A549 (cell line): Measurements from ENCODE around the gene CAMK1. TPM values are rescaled to one million over a fixed set of nuclear protein-coding genes. Genes with fewer than 3 reads are reported as not detected.

Experiments
- ATAC-seq, 2 experiments: fragments of 200-7000 bp in 1 of 2; fragments of >200 bp in 1 of 2; cut with Nextera tagmentation in 1 of 2; cut with Tn5 transposase in 1 of 2; 3 replicates each; pipeline versions ENCODE4 v1.8.0 to v1.9.1; 2018 to 2020; ENCODE audit warnings: mild to moderate bottlenecking in 1 of 2, moderate library complexity in 1 of 2
- CTCF ChIA-PET: fragments of 300-600 bp; sonication (Branson Sonifier 250); formaldehyde crosslinking; extraction: SDS; loops from one replicate; lab custom pipeline; 2021; ENCODE audit warnings: antibody characterized with exemption, inconsistent platforms; lab: Yijun Ruan, JAX
- POLR2A ChIA-PET: fragments of 350-600 bp; formaldehyde crosslinking; extraction: SDS; loops from one replicate; lab custom pipeline; 2021; ENCODE audit warnings: antibody characterized with exemption, inconsistent platforms; lab: Yijun Ruan, JAX
- DNase-seq, 2 experiments: peaks; one replicate each; pipeline versions ENCODE4 v3.0.0 to v3.0.0-alpha.2; 2011 to 2016; ENCODE audit warnings: low read depth in 1 of 2, low spot score in 1 of 2
- FAIRE-seq: peaks from 2 replicates; lab custom pipeline; 2011; peaks lifted over from hg19 to GRCh38; lab: Jason Lieb, UNC
- H3K27ac ChIP-seq, 2 experiments: fragments of >200 bp; sonication (Bioruptor Twin); formaldehyde crosslinking; 3 replicates each; pipeline ENCODE4 v1.5.1; 2016 to 2017
- H3K4me1 ChIP-seq: fragments of >200 bp; sonication (Bioruptor Twin); formaldehyde crosslinking; 3 replicates; pipeline ENCODE4 v1.6.1; 2016
- H3K4me2 ChIP-seq: fragments of >200 bp; sonication (Bioruptor Twin); formaldehyde crosslinking; 3 replicates; pipeline ENCODE4 v1.6.1; 2016
- H3K4me3 ChIP-seq: fragments of >200 bp; sonication (Bioruptor Twin); formaldehyde crosslinking; 3 replicates; pipeline ENCODE4 v1.5.1; 2016
- H3K9me3 ChIP-seq: fragments of >200 bp; sonication (Bioruptor Twin); formaldehyde crosslinking; 3 replicates; pipeline ENCODE4 v1.6.1; 2016
- CBX8 ChIP-seq: fragments of 200-600 bp; sonication (generic); IDR thresholded peaks from 2 replicates; pipeline ENCODE4 v1.6.1; 2016
- CEBPB ChIP-seq, 2 experiments: fragments of >200 bp in 1 of 2; sonication (Bioruptor Twin) in 1 of 2; formaldehyde crosslinking in 1 of 2; IDR thresholded peaks; 2 replicates each; pipeline ENCODE4 v1.6.1; 2012 to 2016
- ESRRA ChIP-seq: fragments of 150-350 bp; IDR thresholded peaks from 2 replicates; pipeline ENCODE4 v1.6.1; 2014; ENCODE audit warnings: mild to moderate bottlenecking, low read length, borderline replicate concordance
- FOSB ChIP-seq: fragments of 250-450 bp; sonication (Bioruptor Pico); IDR thresholded peaks from 2 replicates; pipeline ENCODE4 v1.5.0; 2020; ENCODE audit warnings: mild to moderate bottlenecking, moderate library complexity
- FOSL2 ChIP-seq, 2 experiments: fragments of 450-650 bp in 1 of 2; fragments of >200 bp in 1 of 2; sonication (Bioruptor Twin) in 1 of 2; formaldehyde crosslinking; IDR thresholded peaks; 2 replicates each; pipeline versions ENCODE4 v1.5.0 to v1.6.1; 2016 to 2020; ENCODE audit warnings: mild to moderate bottlenecking in 1 of 2, moderate library complexity in 1 of 2
- FOXS1 ChIP-seq: fragments of 250-450 bp; sonication (Bioruptor Pico); IDR thresholded peaks from 2 replicates; pipeline ENCODE4 v1.5.0; 2020; ENCODE audit warnings: mild to moderate bottlenecking, moderate library complexity
- GATA3 ChIP-seq: IDR thresholded peaks from 2 replicates; pipeline ENCODE4 v1.6.1; 2012; ENCODE audit warnings: borderline replicate concordance
- HEYL ChIP-seq: fragments of 250-450 bp; sonication (Bioruptor Pico); IDR thresholded peaks from 2 replicates; pipeline ENCODE4 v1.8.0; 2021; ENCODE audit warnings: mild to moderate bottlenecking, moderate library complexity
- JUN ChIP-seq, 2 experiments: fragments of >200 bp; sonication (Bioruptor Twin); formaldehyde crosslinking; IDR thresholded peaks; 2 replicates in 1 of 2; 3 replicates in 1 of 2; pipeline ENCODE4 v1.6.1; 2016 to 2017
- JUNB ChIP-seq: fragments of >200 bp; sonication (Bioruptor Twin); formaldehyde crosslinking; IDR thresholded peaks from 2 replicates; pipeline ENCODE4 v1.6.1; 2016
- KDM5A ChIP-seq: fragments of 200-600 bp; sonication (generic); IDR thresholded peaks from 2 replicates; pipeline ENCODE4 v1.6.1; 2016; ENCODE audit warnings: antibody characterized with exemption, mild to moderate bottlenecking
- MYC ChIP-seq: IDR thresholded peaks from 2 replicates; pipeline ENCODE4 v1.6.1; 2012; ENCODE audit warnings: mild to moderate bottlenecking, inconsistent platforms, low read length, improper control_type of control experiment, borderline replicate concordance
- POLR2A ChIP-seq: IDR thresholded peaks from 2 replicates; pipeline ENCODE4 v1.6.1; 2012; ENCODE audit warnings: mild to moderate bottlenecking, low read length
- RFX5 ChIP-seq: fragments of 450-650 bp; IDR thresholded peaks from 2 replicates; pipeline ENCODE4 v1.7.1; 2014; ENCODE audit warnings: antibody characterized with exemption, mild to moderate bottlenecking, moderate library complexity
- RNF2 ChIP-seq: fragments of 200-600 bp; sonication (generic); IDR thresholded peaks from 2 replicates; pipeline ENCODE4 v1.6.1; 2016; ENCODE audit warnings: low read depth, mild to moderate bottlenecking, antibody characterized with exemption, moderate library complexity, borderline replicate concordance
- SMC3 ChIP-seq: fragments of >200 bp; sonication (Bioruptor Twin); formaldehyde crosslinking; IDR thresholded peaks from 3 replicates; pipeline ENCODE4 v1.6.1; 2018; ENCODE audit warnings: inconsistent platforms
- ZFP36 ChIP-seq: fragments of 450-650 bp; IDR thresholded peaks from 2 replicates; pipeline ENCODE4 v1.6.1; 2014; ENCODE audit warnings: borderline replicate concordance; ENCODE audit not compliant: partially characterized antibody
- WGBS: methylation state at CpG from one replicate; pipeline ENCODE4 v1.1.6; 2017; ENCODE audit errors: missing lambda C conversion rate; 5-methylcytosine and 5-hydroxymethylcytosine counted together
- polyA plus RNA-seq, 4 experiments: library from polyadenylated mRNA; depleted of rRNA in 3 of 4; stranded (reverse); fragments of >200 nt; fragmentation: RNase III in 1 of 4; extraction: RNeasy Plus Mini Kit Qiagen cat#74134 plus additional on column Dnase treatment in 1 of 4; gene quantifications; 2 replicates in 3 of 4; 3 replicates in 1 of 4; pipeline ENCODE4 v1.2.3, GENCODE V29; 2011 to 2017
- TF ChIP-seq, protein P1 (sequence below): fragments of >200 bp; sonication (Bioruptor Twin); formaldehyde crosslinking; IDR thresholded peaks from 3 replicates; pipeline ENCODE4 v1.5.1; 2016
- TF ChIP-seq, protein P2 (sequence below): IDR thresholded peaks from 2 replicates; pipeline ENCODE4 v1.6.1; 2012; ENCODE audit warnings: low read depth, borderline replicate concordance
- TF ChIP-seq, protein P3 (sequence below): IDR thresholded peaks from 2 replicates; pipeline ENCODE4 v1.6.1; 2012
- TF ChIP-seq, protein P4 (sequence below): IDR thresholded peaks from 2 replicates; pipeline ENCODE4 v1.6.1; 2012
- TF ChIP-seq, protein P5 (sequence below): fragments of 150-350 bp; IDR thresholded peaks from 2 replicates; pipeline ENCODE4 v1.6.1; 2014; ENCODE audit warnings: low read depth, mild to moderate bottlenecking, low read length
- TF ChIP-seq, protein P6 (sequence below): fragments of >200 bp; sonication (Bioruptor Twin); formaldehyde crosslinking; IDR thresholded peaks from 3 replicates; pipeline ENCODE4 v1.6.1; 2016

The CAMK1 gene
- polyA plus RNA-seq, 2 of the 4 experiments (the other 2 are of a cell fraction), result 13.5 to 15.6 TPM

DNA sequence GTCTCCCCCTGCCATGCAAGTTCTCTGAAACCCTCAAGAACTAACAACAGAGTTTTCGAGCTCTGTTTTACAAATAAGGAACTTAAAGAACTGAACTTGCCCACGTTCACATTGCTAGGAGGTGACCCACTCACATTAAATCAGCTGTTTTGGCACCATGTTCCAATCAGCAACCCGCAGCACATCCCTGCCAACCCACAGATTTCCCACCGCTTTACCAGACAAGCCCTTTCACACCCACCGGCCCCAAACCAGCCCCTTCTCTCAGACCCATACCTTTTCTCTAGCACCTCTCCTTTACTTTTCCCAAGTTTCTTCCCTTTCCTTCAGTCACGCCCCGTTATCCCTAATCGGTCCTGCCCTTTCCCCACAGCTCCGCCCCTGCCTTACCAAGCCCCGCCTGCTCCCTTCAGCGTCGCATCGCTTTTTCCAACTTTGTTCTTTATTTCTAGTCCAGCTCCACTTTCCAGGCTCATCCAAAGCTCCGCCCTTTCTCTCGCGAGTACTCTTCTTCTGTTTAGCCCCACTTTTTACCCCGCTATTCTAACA, 39.0 kb downstream of the CAMK1 start:
- H3K27ac ChIP-seq, result peak overlapping the region; percentile 68 to 93
- ChIA-PET CTCF (interaction anchor here (0.5 to 6.2 kb wide), 7 partner anchors 10 to 264 kb away, joined by 3 to 99 read pairs (median 5); no protein-coding TSS in a partner anchor), POLR2A (interaction anchor here (0.8 to 3.3 kb wide), 6 partner anchors 15 to 517 kb away, joined by 3 to 17 read pairs (median 5); partner anchors contain the start of genes ARPC4, OGG1 and TADA3)
- FAIRE-seq (no peak), ATAC-seq (peak; percentile 81 to 86), DNase-seq (peak in 1 of 2 experiments; percentile 84)
- 2% methylated on average over 17 of the region's 17 CpGs for WGBS
- peaks cover 16% of the 10 kb centered on the region for H3K4me1 ChIP-seq
- H3K4me2 ChIP-seq, result peak overlapping the region; percentile 76
- no peak for TF ChIP-seq HEYL (CRISPR knock-in tag)
- TF ChIP-seq ZFP36, result no peak
- TF ChIP-seq FOSB (CRISPR knock-in tag), result no peak
- TF ChIP-seq, protein P1, sequence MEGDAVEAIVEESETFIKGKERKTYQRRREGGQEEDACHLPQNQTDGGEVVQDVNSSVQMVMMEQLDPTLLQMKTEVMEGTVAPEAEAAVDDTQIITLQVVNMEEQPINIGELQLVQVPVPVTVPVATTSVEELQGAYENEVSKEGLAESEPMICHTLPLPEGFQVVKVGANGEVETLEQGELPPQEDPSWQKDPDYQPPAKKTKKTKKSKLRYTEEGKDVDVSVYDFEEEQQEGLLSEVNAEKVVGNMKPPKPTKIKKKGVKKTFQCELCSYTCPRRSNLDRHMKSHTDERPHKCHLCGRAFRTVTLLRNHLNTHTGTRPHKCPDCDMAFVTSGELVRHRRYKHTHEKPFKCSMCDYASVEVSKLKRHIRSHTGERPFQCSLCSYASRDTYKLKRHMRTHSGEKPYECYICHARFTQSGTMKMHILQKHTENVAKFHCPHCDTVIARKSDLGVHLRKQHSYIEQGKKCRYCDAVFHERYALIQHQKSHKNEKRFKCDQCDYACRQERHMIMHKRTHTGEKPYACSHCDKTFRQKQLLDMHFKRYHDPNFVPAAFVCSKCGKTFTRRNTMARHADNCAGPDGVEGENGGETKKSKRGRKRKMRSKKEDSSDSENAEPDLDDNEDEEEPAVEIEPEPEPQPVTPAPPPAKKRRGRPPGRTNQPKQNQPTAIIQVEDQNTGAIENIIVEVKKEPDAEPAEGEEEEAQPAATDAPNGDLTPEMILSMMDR, result no peak
- TF ChIP-seq, protein P2, sequence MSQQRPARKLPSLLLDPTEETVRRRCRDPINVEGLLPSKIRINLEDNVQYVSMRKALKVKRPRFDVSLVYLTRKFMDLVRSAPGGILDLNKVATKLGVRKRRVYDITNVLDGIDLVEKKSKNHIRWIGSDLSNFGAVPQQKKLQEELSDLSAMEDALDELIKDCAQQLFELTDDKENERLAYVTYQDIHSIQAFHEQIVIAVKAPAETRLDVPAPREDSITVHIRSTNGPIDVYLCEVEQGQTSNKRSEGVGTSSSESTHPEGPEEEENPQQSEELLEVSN, result no peak
- TF ChIP-seq CEBPB (IDR thresholded peaks at IDR 0.05), result no peak
- TF ChIP-seq ESRRA, result no peak
- peak overlapping the region; percentile 92 for H3K4me3 ChIP-seq
- no peaks in the 10 kb centered on the region for H3K9me3 ChIP-seq

DNA sequence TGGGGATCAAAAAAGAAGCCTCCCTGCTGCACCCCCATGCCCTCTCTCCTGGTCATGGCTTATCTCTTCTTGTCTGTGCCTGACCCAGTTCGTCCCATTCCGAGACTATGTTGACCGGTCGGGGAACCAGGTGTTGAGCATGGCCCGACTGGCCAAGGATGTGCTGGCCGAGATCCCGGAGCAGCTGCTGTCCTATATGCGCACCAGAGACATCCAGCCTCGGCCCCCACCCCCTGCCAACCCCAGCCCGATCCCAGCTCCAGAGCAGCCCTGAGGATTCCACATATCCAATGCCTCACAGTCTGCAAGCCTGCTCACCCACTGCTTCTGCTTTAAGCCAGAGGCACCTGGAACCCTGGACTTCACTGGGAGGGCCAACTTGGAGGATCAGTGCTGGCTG, 40.3 kb downstream of the CAMK1 start:
- Histone ChIP-seq H3K4me1 (peaks cover 16% of the 10 kb centered on the region), H3K4me3 (no peak overlapping the region), H3K27ac (no peak overlapping the region), H3K4me2 (no peak overlapping the region), H3K9me3 (no peaks in the 10 kb centered on the region)
- TF ChIP-seq, protein P3, sequence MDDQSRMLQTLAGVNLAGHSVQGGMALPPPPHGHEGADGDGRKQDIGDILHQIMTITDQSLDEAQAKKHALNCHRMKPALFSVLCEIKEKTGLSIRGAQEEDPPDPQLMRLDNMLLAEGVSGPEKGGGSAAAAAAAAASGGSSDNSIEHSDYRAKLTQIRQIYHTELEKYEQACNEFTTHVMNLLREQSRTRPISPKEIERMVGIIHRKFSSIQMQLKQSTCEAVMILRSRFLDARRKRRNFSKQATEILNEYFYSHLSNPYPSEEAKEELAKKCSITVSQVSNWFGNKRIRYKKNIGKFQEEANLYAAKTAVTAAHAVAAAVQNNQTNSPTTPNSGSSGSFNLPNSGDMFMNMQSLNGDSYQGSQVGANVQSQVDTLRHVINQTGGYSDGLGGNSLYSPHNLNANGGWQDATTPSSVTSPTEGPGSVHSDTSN, result no peak
- TF ChIP-seq FOXS1 (CRISPR knock-in tag), result no peak
- POLR2A ChIA-PET, result interaction anchor here (1.5 kb wide), 1 partner anchor 63 kb away, joined by 3 read pairs; the partner anchor contains the start of genes ARPC4 and TADA3
- no peak for DNase-seq
- FAIRE-seq, result no peak
- ATAC-seq, result no peak
- CTCF ChIA-PET, result interaction anchor here (0.5 to 6.2 kb wide), 9 partner anchors 9 to 376 kb away, joined by 3 to 99 read pairs (median 3); no protein-coding TSS in a partner anchor
- 73% methylated on average over 10 of the region's 10 CpGs for WGBS

DNA sequence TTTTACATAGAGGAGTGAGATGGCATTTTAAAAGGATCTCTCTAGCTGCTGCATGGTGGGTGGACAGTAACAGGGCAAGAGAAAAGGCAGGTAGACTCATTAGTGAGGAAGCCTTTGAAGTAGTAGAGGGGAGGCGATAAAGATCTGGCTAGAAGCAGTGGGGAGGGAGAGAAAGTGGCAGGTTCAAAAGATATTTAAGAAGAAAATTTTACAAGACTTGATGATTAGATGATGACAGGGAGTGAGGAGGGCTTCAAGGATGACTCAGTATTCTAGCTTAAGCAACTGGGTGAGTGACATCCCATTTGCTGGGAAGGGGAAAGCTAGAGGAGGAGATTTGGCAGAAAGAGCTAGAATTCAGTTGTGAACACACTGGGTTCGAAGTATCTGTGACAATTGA, 42.0 kb downstream of the CAMK1 start:
- FAIRE-seq (no peak), DNase-seq (no peak), ATAC-seq (no peak)
- Histone ChIP-seq H3K9me3 (no peaks in the 10 kb centered on the region), H3K27ac (no peak overlapping the region), H3K4me1 (peaks cover 7% of the 10 kb centered on the region), H3K4me2 (no peak overlapping the region), H3K4me3 (no peak overlapping the region)
- ChIA-PET POLR2A (interaction anchor here (0.8 kb wide), 1 partner anchor 65 kb away, joined by 3 read pairs; the partner anchor contains the start of gene ARPC4), CTCF (interaction anchor here (0.5 to 6.2 kb wide), 26 partner anchors 9 to 796 kb away, joined by 3 to 99 read pairs (median 4); partner anchors contain the start of genes CPNE9, OGG1 and RPUSD3)
- 88% methylated on average over 2 of the region's 2 CpGs for WGBS
- TF ChIP-seq FOSL2 (IDR thresholded peaks at IDR 0.05) (no peak), FOSL2 (CRISPR knock-in tag; IDR thresholded peaks at IDR 0.05) (no peak), RFX5 (no peak), MYC (no peak), SMC3 (no peak), CBX8 (no peak), JUN (IDR thresholded peaks at IDR 0.05) (no peak), ESRRA (no peak), POLR2A (no peak), GATA3 (no peak), JUNB (no peak), FOSB (CRISPR knock-in tag) (no peak), RNF2 (no peak), KDM5A (no peak)
- TF ChIP-seq, protein P4, sequence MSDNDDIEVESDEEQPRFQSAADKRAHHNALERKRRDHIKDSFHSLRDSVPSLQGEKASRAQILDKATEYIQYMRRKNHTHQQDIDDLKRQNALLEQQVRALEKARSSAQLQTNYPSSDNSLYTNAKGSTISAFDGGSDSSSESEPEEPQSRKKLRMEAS, result no peak
- TF ChIP-seq, protein P2, result no peak
- TF ChIP-seq, protein P5, sequence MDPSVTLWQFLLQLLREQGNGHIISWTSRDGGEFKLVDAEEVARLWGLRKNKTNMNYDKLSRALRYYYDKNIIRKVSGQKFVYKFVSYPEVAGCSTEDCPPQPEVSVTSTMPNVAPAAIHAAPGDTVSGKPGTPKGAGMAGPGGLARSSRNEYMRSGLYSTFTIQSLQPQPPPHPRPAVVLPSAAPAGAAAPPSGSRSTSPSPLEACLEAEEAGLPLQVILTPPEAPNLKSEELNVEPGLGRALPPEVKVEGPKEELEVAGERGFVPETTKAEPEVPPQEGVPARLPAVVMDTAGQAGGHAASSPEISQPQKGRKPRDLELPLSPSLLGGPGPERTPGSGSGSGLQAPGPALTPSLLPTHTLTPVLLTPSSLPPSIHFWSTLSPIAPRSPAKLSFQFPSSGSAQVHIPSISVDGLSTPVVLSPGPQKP, result no peak
- TF ChIP-seq, protein P1, result no peak
- TF ChIP-seq, protein P6, sequence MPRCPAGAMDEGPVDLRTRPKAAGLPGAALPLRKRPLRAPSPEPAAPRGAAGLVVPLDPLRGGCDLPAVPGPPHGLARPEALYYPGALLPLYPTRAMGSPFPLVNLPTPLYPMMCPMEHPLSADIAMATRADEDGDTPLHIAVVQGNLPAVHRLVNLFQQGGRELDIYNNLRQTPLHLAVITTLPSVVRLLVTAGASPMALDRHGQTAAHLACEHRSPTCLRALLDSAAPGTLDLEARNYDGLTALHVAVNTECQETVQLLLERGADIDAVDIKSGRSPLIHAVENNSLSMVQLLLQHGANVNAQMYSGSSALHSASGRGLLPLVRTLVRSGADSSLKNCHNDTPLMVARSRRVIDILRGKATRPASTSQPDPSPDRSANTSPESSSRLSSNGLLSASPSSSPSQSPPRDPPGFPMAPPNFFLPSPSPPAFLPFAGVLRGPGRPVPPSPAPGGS, result no peak
